Stimulated activated CD8-positive, alpha-beta memory T cell treated with anti-CD3 and anti-CD28 coated beads, Interleukin-7, amount 100 ng/mL, for 4 hours (primary cell): ENCODE results near the gene NR6A1.
A peak's percentile ranks its signal among the peaks of the same experiment; 100 is the strongest.
"Not testable (repeated sequence)": the region's sequence is repeated elsewhere in the genome, so short reads cannot be mapped to it uniquely, and the experiment has no call there.

Source experiments
- DNase-seq, 2 donors: peaks; one replicate each; pipeline ENCODE4 v3.0.0-alpha.2; 2020; ENCODE audit warnings: low read depth in 2 of 2

NR6A1 gene

DNA sequence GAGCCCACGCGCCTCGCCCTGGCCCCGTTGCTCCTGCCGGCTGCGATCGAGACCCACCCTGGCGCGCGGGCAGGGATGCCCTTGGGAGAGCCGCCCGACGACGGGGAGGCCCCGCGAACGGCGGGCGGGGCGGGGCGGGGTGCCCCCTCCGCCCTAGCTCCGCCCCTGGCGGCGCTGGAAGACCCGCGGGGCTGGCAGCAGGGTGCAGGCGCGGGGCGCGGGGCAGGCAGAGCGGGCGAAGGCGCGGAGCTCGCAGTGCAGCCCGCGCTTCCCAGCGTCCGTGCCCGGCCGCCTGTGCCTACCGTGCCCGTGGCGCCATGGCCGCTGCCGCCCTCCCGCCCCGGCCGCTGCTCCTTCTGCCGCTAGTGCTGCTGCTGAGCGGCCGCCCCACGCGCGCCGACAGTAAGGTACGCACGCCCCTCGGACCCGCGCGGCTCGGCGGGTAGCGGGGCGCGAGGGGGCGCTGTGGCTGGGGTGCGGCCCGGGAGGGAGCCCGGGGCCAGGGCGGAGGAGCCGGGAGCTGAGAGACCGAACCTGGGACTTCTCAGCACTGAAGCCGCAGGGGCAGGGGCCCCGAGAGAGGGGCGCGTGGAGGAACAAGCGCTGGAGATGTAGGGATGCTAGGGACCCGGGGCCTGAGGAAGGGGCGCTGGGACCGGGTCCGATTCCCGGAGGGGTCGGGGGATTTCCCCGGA lies 6.0 kb upstream of the NR6A1 start, which contains the start of gene OLFML2A:
OLFML2A (plus strand) TSS at position 180 of the 695 bp plus-strand sequence; CDS start at position 318, 138 bp downstream.
- peak in 1 of 2 donors; percentile 8 for DNase-seq

DNA sequence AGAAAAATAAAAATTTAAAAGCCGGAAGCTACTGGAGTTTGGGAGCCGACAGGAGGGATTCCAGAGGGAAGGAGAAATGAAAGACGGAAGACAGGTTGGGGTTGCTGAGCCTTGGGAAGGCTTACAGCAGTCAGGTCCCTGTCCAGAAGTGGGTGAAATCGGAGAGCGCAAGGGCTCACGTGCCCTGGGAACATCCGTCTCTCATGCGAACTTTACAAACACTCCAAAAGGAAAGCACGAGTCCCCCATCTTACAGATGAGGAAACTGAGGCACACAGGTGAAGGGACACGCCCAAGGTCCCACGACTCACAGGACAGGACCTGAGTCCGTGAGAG lies 5.5 kb upstream of the NR6A1 start:
- no peak for DNase-seq

DNA sequence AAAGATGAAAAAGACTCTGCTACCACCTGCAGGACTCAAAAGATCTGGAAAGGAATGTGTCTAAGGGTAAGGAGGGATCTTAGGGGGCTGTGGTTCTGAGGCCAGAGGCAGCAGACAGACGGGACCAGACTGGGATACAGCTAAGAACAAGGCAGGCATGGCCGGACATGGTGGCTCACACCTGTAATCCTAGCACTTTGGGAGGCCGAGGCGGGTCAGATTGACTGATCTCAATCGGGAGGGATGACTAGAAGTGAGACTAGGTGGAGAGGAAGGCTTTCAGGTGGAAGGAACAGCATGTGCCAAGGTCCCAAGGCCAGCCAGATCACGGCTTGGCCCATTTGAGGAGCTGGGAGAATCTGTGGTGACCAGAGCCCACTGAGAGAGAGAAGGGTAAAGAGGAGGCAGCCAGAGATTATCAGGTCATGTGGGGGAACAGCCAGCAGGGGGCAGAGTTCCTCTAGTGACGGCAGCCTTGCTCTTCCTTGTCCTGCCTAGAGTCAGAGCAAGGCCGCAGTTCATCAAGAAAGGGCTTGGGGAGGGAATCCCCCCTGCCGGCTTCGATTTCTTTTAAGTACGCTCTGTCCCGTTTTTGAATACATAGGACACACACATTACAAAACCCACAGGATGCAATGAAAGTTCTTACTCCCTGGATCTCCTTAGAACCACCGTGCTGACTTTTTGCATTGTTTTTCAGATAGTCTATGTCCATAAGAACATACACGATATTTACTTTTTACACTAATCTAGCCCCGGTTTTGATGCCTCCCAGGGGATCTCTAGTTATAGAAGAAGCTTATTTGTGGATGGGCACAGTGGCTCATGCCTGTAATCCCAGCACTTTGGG lies 3.2 kb upstream of the NR6A1 start:
- peak; percentile 57 to 60 for DNase-seq

DNA sequence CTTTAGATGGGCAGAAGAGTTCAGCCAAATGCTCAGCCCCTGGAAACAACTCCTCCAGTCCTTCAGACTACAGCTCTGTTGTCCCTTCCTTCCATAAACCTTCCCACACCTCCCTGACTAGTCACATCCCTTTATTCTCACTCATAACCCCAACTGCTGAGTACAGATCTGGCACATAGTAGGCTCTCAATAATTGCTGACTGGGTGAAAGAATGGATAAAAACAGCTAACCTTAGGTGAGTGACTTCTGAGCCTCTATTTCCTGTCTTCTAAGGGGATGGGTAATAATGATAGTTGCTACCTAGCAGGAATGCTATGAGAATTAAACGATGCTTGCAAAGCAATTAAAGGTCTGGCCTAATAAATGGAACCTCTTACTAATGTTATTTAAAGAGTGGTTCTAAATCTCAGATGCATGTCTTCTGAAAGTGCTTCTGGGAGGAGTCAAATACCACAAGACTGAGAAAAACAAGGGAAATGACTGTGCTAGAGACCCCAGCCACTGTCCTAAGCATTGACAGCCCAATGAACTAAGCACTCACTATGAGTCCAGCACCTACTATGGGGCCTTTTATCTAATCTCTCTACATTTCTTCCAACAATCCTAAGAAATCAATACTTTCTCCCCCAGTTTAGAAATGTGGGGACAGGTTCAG lies 2.5 kb upstream of the NR6A1 start:
- DNase-seq = no peak

DNA sequence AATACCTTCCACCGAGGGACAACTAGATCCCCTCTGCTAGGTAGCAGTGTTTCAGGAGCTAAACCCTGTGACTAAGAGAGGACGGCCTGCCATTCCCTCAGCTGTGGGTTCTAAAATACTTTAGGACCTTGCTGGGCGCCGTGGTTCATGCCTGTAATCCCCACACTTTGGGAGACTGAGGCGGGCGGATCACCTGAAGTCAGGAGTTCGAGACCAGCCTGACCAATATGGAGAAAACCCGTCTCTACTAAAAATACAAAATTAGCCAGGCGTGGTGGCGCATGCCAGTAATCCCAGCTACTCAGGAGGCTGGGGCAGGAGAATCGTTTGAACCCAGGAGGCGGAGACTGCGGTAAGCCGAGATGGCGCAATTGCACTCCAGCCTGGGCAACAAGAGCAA lies 1.8 kb upstream of the NR6A1 start:
- not testable (repeated sequence) for DNase-seq

DNA sequence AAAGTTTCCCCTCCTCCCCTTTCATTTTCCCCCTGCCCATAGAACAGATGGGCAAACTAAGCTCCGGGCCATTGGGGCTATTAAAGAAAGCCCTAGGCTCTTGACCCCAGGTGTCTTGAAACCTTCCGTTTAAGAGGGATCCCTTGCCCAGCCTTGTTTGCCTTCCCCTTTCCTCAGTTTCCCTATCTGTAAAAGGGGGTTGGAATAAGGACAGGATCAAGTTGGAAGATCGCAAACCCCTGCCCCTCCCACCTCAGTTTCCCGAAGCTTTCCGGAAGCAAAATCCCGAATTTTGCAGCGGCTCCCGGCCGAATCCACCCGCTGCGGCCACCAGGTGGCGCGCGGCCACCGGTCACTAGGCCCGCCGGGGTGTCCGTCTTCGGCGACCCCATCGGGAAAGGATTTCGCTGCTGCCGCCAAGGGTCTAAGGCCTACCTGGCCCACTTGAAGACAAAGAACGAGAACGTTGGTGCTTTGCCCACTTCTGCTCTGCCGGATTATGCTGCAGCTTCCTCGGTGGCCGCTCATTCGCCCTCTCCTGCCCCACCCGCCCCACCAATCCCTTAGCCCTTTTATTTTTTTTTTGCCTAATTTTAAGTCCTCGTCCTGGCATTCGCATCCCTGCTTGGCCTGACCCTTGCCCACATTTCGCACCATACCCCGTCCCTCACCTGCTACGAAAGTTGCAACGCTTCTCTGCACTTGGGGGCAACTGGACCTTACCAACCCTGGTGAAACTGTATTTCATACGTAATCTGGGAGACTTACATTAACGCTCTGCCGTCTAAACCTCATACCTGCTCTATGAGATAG lies 962 bp upstream of the NR6A1 start:
- peak in 1 of 2 donors; percentile 13 for DNase-seq

DNA sequence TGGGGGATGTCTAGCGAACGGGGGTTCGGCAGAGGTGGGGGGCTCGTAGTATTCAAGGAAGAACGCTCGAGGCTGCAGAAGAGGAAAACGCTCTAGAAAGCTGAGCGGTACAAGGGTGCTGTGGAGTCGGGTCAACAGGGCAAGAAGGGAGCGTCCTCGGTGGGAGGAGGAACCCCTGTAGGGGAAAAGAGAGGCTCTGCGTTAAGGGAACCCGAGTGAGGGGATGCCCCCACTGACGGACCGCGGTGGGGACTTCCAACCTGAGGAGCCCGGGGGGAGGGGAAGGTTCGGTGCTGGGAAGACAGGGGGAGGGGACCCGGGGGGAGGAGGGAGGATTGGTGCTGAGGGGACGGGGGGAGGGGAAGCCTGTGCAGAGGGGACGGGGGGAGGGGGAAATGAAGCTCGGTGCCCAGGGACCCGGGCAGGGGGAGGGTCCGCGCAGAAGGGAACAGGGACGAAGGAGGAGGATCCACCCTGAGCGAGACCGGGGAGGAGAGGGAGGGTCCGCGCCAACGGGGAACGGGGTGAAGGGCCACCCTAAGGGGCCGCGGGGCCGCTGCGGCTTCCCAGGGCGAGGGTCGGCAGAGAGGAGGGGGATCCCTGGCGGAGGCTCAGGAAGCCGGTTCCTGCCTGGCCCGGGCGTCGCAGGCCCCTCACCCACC lies 621 bp downstream of the NR6A1 start:
- peak in 1 of 2 donors; percentile 12 for DNase-seq

DNA sequence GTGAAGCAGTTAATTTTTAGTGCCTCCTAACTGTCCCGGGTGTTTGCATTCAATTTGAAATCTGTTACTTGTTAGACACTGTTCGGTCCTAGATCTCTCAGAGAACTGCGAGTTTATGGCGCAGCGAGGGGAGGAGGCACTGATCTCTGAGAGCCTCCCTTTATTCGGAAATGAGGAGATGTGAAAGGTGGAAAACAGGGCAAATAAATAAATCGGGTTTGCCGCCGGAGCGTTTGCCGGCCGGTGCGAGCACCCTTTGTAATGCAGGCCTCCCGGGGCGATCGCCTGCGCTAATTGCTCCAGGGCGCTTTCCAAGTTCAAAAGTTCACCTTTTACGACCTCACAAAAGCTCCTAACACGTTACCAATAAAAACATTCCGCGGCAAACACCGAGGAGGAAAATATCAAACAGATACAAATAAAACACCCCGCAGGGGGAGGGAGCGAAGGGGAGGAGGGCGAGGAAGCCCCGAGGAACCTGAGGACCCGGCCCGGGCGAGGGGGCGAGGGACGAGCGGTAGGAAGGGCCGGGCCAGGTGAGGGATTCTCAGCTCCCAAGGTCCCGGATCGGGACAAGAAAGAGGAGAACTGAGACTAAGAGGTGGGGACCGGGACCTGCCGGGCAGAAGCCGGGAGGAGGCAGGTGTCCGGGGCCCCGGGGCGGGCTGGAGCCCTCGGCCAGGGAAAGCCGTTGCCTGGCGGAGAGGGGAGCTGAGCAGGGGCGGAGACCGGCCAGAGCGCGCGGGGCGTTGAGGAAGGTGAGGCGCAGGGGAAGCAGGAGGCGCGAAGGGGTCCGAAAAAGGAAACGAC lies 1.4 kb downstream of the NR6A1 start:
- DNase-seq = no peak

DNA sequence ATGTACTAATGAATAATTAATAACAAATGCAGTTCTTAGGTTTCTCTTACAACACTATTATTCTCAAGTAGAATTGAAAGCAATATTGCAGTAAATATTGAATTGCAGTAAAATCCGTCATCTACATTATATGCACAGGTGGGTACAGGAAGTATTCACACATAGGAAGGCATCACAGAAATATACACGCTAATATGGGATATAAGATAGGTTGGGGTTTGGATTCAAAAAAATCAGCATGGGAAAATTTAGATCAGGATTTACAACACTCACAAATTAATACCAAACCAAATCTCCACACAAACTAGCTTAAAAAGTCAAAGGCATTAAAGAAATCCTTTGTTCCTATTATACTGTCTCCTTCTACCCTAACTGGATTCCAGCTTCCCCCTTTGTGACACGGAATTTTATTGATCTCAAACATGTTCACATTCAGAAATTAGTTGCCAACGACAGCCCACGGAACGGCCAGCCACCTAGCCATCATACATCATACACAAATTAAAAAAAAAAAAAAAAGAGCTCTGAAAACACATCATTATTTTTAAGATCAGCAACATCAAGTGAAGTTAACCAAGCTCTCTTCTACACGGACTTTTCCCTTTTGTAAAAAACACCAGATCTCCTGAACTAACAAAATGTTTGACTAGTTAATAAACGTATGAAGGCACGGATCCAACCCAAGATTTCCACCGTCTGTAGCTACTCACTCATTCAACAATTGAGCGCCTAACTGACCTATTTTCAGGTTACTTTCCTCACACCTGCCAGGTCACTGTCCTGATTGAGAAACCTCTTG lies 2.2 kb downstream of the NR6A1 start:
- DNase-seq = no peak

DNA sequence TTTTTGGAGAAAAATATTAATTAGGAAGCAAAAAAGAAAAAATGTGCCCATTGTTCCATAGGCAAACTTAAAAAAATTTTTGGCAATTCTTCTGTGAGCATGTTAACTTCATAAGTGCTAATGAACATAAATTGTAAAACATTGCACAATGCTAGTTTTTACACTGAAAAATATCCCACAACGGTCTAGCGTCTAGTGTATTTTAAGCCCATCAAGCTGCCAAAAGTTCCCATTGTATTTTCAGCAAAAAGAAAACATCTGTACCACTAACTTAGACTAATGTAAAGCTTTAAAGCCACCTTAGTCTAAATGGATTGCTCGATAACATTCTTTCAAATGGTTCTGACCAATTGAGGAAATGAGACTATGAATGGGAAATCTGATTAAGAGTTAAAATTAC lies 2.8 kb downstream of the NR6A1 start:
- no peak for DNase-seq

DNA sequence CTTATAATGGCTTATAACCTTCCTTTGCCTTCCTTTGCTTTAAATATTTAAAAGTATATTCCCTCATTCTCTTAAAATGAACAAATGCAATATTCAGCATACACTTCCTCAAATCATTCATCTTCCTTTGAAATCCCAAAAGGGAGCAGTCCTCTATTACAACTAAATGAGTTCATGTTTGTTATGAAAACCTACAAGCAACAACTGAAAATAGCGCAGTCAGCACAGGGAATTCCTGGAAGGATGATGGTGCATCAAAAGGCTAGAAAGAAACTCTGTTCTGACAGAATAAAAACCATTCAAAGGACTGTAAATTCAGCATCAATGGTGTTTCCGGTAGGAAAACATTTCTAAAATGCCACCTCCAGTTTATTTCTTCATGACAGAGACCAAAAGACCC lies 3.3 kb downstream of the NR6A1 start:
- no peak for DNase-seq

DNA sequence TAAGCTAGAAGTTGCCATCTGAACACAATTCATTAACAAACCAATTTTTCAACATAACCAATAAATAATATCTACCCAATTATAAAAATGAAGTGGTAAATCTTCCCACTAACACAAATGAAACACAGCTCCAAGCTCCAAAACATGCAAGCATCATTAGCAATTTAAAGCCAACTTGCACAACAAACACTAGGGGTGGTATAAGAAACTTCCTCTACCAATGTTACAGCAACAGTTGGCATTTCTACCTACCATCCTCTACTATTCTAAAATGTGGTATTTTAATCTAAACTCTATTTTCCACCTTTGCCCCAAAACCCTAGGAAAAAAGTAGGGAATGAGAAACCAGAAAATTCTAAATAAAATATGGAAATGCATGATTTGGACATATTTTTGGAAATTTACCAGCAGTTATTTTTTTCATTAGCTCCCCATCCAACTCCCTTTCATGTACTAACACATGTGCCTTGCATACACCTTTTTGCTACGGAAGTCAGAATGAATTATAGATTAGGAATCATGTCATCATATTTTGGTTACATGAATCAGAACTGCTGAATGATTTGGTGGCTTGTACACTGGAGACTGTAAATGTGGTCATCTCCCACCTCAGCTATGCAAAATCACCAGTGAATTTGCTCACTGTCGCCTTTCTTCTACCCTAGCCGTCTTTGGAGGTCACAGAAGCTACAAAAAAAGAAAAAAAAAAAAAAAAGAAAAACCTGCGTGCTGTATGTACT lies 4.1 kb downstream of the NR6A1 start:
- no peak for DNase-seq

DNA sequence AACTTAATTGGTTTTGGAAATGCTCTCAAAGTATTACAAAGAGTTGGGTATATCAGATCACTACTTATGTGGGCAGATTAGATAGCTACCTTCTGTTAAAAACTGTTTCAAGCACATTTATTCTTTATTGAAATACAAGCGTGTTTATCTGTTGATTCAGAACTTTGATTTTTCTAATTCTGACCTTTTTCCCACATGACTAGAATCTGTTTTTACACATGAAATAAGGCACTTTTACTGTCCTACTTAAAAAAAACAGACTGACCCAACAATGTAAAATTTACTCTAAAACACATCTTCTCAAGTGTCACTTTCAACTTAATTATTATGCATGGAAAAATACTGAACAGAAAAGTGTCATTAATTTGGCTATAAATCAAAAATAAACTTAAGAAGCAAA lies 4.8 kb downstream of the NR6A1 start:
- no peak for DNase-seq

DNA sequence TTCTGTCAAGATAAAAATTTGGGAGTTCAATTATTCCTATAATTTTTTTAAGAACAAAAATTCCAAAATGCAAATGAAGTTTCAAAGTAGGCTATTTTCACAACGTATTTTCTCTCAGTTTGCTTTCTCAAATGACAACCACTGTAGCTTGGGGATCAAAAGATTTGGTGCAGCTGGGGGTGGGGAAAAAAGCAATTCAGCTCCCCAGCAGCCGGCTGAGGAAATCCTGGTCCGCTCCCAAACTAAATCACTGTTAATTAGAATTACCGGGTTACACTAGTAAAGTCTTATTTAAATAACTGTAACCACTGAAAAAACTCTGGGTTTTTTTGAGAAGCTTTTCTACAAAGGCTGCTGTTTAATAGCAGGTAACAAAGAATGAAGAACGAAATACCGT lies 5.7 kb downstream of the NR6A1 start:
- no peak for DNase-seq

DNA sequence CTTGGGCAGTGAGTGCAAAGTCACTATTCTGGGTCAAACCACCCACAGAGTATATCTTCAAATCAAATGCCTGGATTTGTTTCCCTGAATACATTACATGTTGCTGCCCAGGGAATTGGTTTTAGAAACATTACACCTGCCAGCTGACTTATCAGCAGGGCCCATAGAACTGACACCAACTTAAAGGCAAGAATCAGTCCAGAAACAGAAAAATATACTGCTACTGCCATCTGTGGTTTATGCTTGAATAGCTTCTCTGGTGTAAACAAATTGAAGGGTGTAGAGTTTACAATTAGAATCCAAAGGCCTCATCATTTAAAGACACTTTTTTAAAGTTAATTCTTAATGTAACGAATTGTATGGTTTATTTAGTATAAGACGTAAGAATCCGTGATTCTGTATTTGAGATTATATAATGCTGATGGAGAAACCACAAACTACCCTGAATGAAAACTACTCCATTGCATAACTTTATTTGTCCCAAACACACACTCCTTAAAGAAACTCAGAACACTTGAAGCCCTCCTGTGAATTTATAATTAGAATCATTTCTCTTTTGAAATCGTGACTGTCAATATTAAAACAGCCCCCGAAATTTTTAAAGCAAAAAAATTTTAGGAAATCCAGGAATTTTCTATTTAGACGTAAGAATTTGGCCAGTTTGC lies 6.2 kb downstream of the NR6A1 start:
- DNase-seq = no peak

DNA sequence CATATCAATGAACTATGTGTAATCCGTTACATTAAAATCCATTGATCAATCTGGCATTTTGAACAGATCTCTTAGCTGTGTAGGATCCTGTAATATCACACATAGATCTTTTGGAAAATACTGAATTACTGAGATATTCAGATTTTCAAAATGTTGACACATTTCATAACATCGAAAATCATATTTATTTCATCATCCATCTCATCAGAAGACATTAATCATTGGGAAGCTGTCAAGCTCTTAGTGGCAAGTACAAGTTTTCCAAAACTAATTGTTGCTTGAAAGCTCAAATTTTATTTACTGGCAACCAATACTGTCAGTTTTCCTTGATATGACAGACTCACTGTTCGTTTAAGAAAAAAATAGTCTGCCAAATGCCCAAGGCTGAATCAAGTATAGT lies 8.5 kb downstream of the NR6A1 start:
- DNase-seq = no peak

DNA sequence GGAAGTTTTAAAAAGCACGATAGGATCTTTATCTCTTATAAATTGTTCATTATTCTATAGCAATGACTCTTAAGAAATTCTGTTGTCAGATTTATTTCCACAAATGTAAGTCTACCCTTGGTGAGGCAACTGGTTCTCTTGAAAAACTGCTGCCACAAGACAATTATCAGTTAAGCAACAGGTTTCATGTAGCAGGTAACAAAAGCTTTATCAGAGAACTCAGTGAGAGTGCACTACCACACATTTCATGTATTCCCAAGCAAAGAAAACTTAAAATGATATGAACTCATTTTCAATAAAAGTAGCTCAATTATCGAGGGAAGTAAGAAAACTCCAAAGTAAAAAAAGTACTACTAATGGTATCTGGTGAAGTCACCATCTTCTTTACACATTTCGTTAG lies 9.4 kb downstream of the NR6A1 start:
- DNase-seq = no peak

DNA sequence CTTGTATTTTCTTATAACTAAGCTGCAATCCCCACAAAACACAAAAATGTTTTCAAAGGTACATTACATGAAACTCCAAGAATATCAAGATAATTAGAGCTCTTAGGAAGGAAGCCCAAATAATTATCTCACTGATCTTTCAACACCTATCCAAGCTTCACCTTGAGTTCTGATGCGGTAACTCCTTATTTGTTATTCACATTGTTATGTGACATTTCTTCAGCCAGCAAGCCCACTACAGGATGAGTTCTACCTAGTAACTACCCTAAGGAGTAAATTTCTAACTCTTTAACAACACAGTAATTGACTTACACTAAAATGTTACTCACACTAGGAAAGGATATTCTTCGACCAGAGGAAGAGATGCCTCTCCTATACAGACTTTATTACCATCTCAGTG lies 9.9 kb downstream of the NR6A1 start:
- no peak for DNase-seq
